Measurements from ENCODE around the gene HOGA1.
"Not testable (repeated sequence)": the region's sequence is repeated elsewhere in the genome, so short reads cannot be mapped to it uniquely, and the experiment has no call there.

HOGA1 gene

DNA sequence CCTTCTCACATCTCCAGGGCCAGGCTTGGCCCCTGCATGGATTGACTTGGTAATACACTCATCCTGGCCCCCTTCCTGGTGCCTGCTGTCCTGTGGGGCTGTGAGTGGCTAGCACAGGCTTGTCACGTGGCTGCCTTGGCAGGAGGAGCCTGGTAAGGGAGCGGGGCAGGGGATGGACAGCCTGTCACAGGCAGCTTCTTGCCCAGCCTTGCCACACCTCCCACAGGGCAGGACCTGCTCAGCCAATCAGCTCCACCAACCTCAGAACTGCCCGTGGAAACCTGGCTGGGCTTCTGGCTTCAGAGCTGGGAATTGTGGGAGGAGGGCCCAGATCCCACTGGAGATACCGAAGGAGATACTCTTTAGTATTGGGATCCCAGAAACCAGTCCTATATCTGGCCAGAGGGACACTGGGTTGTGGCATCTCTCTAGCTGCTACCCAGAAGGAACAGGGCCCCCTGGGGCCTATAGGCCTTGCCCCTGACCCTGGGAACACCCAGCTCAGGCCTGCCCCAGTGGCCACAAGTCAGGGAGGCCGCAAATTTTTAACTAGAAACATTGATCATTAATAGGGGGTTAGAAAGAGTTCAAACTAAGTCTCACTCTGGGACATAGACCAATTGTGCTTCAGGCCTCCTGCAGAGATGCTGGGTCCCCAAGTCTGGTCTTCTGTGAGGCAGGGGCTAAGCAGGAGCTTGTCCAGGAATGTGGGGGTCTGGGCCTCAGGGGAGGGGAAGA is at the start of gene HOGA1:
TSS of gene HOGA1 (plus strand) at position 330 of the 738 bp plus-strand sequence. CDS start at position 645, 315 bp downstream.
- DNase-seq, result no peak

DNA sequence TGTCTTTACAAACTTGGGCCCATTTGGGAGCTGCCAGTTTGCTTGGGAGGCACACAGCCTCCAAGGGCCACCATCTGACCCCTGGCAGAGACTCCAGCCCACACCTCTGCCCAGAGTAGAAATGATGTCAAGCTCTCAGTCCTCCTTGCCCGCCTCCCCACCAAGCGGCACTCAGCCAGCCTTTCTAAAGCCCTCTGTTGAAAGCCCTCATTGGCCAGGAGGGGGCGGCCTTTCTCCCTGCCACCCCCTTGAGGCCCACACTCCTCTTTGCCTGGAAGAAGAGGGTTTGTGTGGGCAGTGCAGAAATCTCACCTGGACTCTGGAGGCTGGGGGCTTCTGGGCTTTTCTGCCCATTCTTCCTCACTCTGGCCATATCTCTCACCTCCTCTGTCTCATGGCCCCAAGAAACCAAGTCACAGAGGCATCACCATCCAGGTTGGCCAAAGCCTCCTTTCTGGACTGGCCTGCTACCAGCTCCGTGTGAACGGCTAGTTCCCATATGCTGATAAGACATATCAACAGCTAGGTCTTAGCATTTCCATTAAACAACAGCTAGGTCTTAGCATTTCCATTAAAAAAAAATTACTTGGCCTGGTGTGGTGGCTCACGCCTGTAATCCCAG is 49.3 kb upstream of the HOGA1 start:
- DNase-seq, result peak; percentile 46

DNA sequence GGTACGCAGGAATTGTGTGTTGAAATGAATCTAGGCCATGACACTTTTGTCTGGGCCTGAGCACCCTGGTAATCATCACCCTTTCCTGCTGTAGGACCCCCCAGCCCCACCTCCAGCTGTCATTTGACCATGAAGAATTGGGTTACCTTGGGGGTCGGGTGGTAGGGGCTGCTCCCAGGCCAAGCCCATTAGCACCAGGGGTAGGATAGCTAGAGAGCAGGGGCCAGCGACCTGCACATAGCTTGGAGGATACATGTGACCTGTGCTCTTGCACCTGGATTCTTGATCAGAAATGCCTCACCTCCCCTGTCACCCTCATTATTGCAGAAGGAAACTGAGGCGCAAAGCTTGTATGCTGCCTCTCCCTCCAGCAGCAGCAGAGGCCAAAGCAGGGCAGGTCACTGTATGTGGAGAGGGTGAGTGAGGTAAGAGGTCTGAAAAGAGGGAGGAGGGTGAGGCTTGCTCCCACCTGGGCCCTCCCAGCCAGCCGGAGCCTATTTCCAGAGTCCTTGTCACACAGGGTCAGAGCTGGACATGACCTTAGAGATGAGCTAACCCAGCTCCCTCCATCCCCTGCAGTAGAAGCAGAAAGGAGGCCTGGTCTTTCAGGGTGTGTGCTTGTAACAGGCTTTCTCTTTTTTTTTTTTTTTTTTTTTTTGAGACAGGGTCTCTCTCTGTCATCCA is 46.9 kb upstream of the HOGA1 start:
- no peak for DNase-seq

DNA sequence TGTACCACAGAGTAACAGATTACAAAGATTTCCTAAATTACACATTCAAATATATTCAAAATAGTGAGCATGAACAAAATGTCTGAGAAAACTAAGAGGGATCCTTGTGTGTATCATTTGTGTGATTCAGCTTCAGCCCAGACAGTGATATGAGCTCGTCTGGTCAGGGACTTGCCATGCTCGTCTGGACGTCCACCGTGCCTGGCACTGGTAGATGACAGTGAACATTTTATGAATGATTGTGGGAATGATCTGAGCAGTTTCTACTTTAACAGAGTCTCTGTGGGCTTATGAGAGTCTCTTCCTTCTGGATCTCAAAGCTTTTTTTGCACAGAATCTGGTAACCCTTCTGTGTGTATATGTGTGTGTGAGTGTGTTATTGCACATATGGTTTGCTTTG is 45.8 kb upstream of the HOGA1 start:
- DNase-seq, result no peak

DNA sequence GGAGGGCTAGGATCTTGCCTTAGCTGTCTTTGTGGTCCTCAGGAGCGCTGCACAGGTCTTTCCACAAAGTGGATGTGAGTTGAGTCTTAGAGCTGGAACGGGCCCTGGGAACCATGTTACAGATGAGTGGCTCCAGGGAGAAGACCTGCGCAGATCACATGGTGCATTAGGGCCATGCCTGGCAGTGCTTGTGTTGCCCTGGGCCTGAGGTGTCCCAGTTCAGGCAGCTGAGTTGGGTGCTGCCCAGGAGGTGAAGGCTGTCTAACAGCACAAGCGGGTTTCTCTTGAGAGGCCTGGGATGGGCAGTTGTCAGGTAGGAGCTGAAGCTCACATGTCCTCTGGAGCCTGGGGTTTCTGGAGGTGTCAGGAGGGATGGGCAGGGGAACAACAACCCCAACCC is 45.4 kb upstream of the HOGA1 start:
- no peak for DNase-seq

DNA sequence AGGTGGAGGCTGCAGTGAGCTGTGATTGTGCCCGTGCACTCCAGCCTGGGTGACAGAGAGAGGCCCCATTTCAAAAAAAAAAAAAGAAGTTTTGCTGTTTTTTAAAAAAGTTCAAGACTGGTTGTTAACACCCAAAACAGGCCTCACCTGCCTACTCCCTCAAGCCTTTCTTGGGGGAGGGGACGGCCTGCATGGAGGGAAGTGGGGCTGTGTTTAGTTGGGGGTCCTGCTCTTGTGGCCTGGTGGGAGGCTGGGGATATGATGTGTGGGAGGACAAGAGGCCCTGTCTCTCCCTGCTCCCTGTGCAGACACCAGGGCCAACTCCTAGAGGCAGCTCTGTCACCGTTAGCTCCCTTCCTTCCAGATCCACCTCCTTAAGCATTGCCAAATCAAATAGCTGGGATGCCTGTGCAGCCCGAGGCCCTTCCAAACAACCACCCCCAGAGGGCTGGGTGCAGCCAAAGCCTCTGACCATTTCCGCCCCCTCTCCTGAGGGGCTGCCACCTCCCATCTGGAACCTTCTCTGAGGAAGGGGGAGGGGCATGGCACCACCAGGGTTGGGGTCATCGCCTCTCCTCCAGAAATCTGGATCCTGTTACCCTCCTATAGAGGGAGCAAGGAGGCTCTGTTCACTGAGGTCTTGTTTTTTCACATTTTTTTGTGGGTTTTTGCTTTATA is 44.5 kb upstream of the HOGA1 start:
- no peak for DNase-seq

DNA sequence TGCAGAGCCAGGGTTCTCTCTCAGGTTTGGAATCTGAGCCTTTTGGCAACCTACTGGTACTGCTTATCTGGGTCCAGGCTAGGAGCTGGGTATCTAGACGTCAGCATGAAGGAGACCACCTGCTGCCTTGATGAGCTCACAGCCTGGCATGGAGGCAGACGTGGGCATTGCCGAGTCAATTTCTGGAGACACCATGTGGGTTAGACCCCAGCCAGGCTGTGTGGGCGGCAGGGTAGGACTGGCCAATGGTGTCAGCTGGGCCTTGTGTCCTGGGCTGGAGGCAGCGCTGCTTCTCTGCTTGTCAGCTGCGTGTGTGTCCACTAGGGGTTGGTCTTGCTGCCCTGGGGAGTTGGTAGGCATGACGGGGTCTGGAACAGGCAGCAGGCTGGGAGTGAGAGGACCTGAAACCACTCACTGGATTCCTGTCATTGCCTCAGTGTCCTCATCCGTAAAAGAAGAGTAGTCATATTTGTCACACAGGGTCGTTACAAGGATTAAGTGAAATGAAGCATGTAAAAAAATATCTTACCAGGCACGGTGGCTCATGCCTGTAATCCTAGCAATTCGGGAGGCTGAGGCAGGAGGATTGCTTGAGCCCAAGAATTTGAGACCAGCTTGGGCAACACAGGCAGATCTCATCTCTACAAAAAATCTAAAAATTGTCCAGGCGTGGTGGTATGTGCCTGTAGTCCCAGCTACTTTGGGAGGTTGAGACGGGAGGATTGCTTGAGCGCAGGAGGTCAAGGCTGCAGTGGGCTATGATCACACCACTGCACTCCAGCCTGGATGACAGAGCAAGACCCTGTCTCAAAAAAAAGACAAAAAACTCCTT is 43.3 kb upstream of the HOGA1 start:
- no peak for DNase-seq

DNA sequence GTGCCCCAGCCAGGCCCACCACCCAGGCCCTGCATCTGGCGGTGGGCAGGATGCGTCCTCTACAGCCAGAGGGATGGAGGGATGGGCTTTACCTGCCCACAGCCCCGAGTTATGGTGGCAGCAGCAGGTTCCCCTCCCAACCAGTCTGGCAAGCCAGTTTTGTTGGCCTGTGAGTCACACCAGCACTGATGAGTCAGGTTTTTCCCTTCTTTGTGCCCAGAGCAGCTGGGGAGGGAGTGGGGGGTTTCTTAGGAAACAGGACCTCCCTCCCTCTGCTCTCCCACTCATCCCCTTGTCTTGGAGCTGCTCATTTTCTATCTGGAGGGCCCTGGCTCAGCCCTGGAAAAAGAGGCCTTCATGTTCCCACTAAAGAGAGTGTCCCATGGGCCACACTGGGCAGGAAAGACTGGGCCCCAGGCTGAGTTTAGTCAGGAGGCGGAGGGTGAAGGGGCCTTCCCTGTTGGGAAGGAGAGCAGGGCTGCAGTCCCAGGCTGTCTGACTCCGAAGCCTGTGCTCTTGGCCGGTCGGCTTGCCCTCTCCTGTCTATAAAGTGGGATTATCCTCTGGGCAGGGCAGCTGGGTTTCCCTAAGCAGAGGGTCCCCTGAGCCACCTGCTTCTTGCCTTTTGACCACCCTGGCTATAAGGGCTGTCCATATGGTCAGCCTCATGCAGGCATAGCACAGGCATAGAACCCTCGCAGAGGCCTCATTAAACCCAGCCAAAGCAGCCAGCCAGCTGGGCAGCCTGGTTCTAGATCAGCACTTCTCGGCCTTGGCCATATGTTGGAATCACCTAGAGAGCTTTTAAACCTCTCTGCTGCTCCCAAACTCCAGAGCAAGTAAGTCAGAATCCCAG is 41.8 kb upstream of the HOGA1 start:
- DNase-seq, result peak; percentile 61

DNA sequence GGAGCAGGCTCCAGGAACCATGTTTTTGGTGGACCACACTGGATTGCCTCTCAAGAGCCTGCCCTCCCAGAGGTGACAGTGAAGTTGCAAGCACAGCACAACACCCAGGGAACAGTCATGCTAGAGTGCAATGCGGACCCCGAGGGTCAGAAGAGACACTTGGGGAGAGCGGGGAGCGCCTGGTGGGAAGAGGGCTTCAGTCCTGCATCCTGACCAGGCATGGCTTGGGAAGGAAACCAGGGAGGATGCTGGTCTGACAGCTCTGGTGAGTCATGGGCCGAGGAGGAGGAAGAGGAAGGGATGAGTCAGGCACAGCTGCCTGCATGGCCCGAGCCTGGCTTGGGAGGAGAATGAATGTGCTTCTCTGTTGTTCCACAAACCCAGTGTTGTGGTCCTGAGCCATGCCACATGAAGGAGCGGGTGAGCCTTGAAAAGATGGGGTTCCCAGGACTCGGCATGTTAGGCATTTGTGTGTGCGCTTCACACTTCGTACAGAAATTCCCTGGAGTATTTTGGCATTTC is 41.1 kb upstream of the HOGA1 start:
- DNase-seq, result peak; percentile 72

DNA sequence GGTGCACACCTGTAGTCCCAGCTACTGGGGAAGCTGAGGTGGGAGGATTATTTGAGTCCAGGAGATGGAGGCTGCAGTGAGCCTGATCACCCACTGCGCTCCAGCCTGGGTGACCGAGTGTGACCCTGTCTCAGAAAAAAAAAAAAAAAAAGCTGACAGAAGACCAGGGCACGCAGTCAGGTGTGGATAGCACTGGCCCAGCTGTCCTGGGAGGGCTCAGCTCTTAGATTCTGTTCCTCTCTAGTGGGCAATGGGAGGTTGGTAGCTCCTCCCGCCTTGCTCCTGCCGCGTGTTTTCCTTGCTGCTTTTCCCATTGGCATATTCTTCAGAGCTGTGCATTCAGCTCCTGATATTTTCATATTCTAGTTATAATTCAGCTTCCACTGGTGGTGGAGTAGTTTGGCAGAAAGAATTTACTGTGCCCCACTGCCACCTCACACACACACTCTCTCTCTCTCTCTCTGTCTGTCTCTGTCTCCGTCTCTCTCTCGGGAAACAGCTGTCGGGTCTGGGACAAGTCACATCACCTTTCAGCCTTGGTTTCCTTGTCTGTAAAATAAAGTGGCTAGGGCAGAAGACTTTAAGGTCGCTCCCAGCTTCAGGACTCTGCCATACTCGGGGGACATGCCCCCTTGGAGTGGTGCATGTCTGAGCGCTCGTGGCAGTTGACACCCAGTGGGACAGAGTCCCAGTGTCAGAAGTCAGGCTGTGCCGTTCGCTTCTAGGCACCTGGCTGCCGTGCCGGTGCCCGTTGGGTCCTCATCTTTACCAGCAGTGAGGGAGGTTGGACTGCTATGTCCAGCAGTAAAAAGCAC is 37.5 kb upstream of the HOGA1 start:
- DNase-seq, result no peak

DNA sequence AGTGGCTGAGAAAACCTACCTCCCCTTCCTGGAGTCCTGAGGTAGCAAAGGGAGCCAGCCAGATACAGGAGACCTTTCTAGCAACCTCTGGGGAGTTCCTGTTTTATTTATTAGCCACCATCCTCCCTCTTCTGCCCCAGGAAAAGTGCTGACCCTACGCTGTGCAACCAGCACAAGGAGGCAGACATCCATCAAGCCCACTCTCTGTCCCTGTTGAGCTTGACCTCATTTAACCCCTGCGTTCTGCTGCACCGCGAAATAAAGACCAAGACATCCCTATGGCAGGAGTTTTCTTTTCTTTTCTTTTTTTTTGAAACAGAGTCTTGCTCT is 37.0 kb upstream of the HOGA1 start:
- DNase-seq, result no peak

DNA sequence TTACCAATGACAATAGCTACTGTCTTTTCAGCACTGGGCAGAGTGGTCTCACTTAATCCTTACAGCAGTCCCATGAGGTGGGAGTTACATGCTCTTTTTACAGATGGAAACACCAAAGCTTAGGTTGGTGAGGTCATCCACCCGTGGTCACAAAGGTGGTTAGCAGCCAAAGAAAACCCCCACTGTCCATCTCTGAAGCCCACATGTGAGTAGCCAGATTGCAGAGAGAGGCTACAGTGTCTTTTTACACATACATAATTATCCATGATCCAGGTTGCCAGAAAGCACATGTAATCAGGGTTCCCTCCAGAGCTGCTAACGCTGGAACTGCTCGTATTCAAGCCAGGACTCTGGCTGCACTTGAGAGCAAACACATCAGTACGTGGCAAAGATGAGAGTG is 36.2 kb upstream of the HOGA1 start:
- no peak for DNase-seq

DNA sequence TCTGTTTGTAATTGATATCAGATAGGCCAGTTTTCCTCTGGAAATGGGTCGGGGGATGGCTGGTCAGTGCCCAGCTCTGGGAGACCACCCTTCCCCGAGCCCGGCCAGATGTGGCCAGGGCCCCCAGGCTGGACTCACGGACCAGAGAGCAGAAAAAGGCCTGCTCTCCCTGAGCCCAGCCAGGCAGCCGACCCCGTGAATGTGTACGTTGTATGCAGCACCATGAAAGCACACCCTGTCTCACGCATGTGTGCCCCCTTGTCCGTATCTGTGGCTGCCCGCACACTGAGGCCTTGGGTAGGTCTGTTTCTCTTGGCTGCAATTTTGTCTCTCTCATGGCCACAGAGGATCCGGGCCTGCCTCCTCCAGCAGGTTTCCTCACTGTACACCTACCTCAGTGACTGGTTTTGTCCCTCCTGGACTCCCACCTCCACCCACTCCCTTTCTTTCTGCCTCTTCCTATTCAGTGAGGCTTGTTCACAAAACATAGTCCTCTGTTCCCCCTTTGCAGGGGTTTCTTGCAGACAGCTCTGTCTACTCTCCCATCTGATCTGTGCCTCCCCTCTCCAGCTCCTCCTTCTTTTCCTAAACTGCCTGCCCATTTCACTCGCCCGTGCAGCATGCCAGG is 35.2 kb upstream of the HOGA1 start:
- no peak for DNase-seq

DNA sequence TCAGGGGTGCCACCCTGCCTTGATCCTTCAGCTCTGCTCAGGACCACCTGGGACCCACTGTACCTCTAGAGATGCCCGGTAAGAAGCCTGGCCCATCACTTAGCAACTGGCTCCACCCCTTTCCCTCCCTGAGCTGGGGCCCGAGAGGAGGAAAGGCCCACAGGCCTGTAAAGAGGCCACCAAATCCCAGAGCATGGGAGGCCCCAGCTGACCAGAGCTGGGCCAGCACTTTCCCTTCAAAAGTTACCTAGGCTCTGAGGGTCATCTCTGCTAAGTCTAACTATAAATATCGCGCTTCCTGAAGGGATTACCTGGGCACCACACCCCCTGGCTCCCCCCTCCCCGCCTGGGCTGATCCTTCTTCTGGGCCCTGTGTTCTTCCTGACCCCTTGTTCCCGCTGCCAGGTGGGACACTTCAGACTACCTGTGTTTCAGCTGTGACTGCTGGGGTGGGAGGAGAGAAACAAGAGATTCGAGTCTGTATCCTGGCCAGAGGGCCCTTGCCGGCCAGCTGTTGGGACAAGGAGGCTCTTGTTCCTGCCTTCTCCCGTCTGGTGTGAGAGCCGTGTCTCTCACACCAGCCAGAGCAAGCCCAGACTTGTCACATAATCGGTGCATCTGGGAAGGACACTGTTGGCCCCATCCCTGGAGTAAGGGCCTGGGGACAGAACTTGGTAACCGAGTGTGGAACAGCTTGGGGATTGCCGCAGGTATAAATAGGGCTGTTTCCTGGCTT is 34.4 kb upstream of the HOGA1 start:
- DNase-seq, result no peak

DNA sequence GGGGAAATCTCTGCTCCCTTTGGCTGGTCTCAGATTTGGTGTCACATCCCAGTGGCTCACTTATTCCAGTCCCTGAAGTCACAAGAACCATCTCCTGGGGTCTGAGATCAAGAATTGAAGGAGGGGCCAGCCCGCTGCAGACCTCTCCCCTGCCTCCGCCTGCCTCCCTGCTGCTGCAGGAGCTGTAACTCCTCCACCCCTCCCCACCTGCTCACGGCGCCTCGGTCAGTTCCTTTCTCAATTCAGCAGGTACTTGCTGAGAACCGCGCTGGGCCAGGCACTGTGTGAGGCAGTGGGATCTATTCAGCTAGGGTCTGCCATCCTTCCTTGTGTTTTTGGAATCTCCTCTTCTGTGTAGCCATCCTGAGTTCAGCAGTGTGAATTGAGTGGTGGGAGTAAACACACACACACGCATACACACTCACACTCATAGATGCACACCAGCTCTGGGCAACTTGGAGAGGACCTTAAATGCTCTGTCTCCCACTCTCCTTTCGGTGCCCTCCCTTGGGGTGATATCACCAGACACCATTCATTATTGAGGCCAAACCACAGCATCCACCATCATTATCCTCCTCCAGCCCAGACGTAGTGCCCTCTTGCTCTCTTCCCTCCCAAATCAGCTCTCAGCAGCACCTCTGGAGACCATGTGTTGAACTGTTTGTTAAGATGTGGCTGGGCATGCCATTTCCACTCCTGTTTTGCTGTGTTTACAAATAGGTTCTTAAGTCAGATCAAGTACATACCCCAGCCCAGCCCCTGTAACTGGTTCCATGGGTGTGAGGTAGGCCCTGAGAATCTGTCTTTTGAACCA is 33.6 kb upstream of the HOGA1 start:
- no peak for DNase-seq

DNA sequence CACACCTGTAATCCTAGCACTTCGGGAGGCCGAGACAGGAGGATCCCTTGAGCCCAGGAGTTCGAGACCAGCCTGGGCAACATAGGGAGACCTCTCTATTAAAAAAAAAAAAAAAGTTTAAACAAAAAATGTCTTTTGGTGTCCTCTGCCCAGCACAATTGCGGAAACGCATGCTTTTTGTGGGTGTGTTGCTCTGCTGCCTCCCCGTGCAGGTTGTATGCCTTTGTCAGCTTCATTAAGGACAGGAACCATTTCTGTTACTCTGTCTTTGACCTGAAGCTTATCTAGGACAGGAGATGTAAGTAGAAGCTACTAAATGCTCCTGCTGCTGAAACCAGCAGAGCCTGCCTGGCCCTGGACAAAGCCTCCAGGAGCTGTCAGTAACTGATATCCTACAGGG is 32.9 kb upstream of the HOGA1 start:
- DNase-seq, result no peak

DNA sequence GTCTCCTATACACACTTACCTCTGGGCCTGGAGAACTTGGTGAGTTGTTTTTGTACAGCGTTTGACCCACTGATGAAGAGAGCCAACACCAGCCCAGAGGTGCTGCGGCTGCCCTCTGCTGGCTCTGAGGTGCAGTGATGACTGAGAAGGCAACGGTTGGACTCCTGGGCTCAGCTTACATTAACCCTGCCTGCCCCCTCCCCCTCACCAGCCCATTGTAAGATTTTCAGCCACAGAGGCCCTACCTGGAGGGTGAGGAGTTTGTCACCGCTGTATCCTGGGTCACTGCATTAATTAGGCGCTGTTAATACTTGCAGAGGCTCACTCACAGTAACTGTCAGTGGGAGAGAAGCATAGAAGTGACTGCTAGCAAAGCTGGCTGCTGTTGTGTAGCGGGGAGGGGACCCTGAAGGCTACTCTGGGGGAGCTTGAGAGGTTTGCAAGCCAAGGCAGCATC is 30.6 kb upstream of the HOGA1 start:
- peak; percentile 74 for DNase-seq

DNA sequence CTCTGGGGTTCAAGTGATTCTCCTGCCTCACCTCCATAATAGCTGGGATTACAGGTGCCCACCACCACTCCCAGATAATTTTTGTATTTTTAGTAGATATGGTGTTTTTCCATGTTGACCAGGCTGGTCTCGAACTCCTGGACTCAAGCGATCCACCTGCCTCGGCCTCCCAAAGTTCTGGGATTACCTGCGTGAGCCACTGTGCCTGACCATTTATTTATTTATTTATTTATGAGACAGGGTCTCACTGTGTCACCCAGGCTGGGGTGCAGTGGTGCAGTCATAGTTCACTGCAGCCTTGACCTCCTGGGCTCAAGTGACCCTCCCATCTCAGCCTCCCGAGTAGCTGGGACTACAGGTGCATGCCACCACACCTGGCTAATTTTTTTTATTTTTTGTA is 29.9 kb upstream of the HOGA1 start:
- DNase-seq, result not testable (repeated sequence)
